ENCODE results near the gene EOMES. TPM values are rescaled to one million over a fixed set of nuclear protein-coding genes. Genes with fewer than 3 reads are reported as not detected.

Gene EOMES
- total RNA-seq, 1 donor = 0.18 TPM

DNA sequence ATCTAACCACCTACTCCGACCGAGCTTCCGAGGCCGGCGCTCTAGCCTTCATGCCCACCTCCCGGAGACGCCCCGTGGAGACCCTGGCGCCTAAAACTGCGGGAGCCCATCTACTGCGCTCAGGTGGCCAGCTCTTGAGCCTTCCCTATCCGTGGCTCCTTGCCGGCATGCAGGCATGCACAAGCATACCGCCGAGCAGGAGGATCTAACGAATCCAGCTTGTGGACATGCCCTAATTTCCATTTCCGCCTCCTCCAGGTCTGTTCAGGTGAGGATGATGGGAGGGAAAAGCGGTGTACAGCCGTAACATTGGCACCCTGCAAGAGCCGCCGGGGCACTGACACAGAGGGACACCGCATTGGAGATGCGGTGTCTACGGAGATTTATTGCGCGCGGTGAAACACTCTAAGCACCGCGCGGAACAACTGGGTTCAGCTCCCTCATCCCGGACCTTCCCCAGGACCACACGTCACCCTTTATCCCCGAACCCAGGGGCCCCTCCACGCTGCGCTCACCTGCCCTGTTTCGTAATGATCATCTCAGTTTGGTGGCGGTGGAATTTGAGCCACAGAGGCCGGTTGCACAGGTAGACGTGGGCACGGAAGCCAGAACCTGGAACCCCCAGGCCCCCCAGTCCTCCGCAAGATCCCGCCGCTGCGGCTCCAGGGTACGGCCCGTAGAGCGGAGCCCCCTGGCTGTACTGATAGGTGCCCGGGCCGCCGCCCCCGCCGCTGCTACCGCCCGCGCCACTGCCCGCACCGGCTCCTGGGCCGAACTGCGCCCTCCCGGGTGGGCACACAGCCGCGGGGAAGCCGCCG lies 1.0 kb downstream of the EOMES start:
- H3K4me3 ChIP-seq (ENCODE audit: low read depth, low read length) = peak overlapping the region; percentile 53
- no peak for DNase-seq (ENCODE audit: low read depth)
- TF ChIP-seq, protein P1, sequence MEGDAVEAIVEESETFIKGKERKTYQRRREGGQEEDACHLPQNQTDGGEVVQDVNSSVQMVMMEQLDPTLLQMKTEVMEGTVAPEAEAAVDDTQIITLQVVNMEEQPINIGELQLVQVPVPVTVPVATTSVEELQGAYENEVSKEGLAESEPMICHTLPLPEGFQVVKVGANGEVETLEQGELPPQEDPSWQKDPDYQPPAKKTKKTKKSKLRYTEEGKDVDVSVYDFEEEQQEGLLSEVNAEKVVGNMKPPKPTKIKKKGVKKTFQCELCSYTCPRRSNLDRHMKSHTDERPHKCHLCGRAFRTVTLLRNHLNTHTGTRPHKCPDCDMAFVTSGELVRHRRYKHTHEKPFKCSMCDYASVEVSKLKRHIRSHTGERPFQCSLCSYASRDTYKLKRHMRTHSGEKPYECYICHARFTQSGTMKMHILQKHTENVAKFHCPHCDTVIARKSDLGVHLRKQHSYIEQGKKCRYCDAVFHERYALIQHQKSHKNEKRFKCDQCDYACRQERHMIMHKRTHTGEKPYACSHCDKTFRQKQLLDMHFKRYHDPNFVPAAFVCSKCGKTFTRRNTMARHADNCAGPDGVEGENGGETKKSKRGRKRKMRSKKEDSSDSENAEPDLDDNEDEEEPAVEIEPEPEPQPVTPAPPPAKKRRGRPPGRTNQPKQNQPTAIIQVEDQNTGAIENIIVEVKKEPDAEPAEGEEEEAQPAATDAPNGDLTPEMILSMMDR (IDR thresholded peaks at IDR 0.05; ENCODE audit: insufficient read depth, low read length) = peak; percentile 18

DNA sequence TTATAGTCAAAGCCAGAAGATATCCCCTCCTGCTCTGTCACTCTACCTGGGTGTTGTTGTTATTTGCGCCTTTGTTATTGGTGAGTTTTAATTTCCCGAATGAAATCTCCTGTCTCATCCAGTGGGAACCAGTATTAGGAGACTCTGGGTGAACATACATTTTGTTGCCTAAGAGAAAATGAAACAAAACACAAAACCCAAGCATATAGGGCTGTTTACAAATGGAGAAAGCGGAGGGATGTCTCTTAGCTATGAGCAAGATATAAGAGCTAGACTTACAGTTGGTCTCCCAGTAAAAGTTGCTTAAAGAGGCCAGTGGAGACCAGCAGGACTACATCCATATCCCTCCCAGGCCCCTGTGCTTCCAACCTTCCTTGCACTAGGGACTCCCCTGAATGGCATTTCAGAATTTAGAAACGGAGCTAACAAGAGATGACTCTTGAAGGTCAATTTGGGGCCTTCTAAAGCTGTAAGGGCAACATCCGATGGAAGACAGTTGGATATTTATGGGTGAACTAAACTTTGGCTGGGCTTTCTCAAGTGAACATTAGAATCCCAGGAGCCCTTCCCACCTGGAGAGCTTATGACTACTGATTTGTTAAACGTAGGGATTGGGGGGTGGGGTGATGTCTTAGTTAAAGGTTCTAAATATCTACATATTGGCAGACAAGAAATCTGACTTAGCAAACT lies 2.7 kb downstream of the EOMES start:
- no peak for DNase-seq (ENCODE audit: low read depth)
- H3K4me3 ChIP-seq (ENCODE audit: low read depth, low read length) = no peak overlapping the region
- TF ChIP-seq, protein P1 (IDR thresholded peaks at IDR 0.05; ENCODE audit: insufficient read depth, low read length) = no peak

DNA sequence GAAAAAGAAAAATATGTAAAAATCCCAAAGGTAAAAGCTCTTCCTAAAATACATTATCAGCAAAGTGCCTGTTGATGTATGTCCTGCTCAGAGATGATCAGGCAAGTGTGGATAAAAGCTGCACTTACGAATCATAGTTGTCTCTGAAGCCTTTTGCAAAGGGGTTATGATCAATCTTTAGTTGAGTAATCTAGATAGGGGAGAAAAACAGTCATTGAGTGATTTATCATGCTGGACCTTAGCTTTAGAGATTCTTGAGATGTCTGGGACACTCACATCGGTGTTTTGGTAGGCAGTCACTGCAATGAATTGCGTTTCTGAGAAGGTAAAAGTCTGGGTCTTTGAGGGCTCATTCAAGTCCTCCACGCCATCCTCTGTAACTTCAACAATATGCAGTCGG lies 3.7 kb downstream of the EOMES start:
- no peak overlapping the region for H3K4me3 ChIP-seq (ENCODE audit: low read depth, low read length)
- DNase-seq (ENCODE audit: low read depth) = no peak
- TF ChIP-seq, protein P1 (IDR thresholded peaks at IDR 0.05; ENCODE audit: insufficient read depth, low read length) = no peak

DNA sequence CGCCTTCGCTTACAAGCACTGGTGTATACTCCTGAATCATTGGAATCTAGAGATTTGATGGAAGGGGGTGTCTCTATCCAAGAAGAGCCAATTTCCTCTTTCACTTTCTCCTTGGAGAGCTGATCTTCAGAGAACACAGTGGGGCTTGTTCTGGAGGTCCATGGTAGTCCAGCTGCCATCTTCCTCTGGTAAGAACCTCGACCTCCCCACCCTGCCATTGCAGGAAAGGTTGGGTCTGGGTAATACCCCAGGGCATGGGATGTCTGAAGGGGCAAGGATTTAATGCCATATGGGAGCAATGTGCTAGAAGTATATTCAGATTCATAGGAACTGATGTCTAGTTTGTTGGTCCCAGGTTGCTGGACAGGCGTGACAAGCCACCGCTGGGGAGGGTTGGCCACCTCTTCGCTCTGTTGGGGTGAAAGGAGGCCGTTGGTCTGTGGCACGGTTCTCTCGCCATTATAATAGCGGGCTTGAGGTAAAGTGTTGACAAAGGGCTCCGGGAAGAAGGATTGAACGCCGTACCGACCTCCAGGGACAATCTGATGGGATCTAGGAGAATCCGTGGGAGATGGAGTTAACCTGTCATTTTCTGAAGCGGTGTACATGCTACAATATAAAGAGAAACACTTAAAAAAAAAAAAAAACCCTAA lies 4.8 kb downstream of the EOMES start:
- no peak overlapping the region for H3K4me3 ChIP-seq (ENCODE audit: low read depth, low read length)
- no peak for DNase-seq (ENCODE audit: low read depth)
- TF ChIP-seq, protein P1 (IDR thresholded peaks at IDR 0.05; ENCODE audit: insufficient read depth, low read length) = no peak

DNA sequence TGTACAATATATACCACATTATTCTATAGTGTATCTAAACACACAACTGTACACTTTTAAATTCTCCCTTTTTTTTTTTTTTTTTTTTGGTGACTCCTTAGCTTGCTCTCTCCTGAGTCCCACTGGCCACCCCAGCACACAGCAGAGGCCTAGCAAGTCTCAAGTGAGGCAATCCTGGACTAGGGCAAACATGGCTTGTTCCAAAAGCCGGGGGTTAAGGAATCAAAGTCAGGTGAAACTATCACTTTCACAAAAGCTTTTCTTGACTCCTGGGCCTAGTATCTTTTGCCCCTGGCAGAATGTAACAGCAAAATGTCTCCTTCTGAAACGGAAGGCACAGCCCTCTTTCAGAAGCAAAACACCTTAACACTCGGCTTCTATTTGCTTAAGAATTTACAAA lies 5.8 kb downstream of the EOMES start:
- no peak overlapping the region for H3K4me3 ChIP-seq (ENCODE audit: low read depth, low read length)
- no peak for DNase-seq (ENCODE audit: low read depth)
- TF ChIP-seq, protein P1 (IDR thresholded peaks at IDR 0.05; ENCODE audit: insufficient read depth, low read length) = no peak

DNA sequence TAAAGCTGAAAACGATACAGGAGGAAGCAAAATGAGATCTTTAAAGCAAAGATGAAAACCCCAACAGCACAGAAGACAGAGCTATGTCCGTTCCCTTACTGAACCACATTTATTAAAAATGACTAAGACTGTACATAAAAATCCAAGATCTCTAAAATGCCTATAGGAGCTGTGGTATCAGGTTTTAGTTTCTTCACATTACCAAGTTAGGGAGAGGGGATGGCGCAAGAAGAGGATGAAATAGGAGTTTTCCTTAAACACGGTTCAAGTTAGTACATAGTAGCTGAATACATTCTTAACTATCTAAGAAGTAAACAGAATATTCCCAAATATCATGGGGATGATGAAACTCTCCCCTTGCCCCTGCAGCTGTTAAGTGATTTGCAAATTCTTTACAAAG lies 6.3 kb downstream of the EOMES start:
- DNase-seq (ENCODE audit: low read depth) = no peak
- TF ChIP-seq, protein P1 (IDR thresholded peaks at IDR 0.05; ENCODE audit: insufficient read depth, low read length) = no peak
- no peak overlapping the region for H3K4me3 ChIP-seq (ENCODE audit: low read depth, low read length)
